Sigmoid colon (tissue), 4 donors: ENCODE measurements around the gene COL1A1.

ENCODE experiments used
- EP300 ChIP-seq, 4 donors: sonication (generic); formaldehyde crosslinking; IDR thresholded peaks; one replicate each; pipeline ENCODE4 v1.6.1; 2017; ENCODE audit warnings: antibody characterized with exemption in 4 of 4
- POLR2A ChIP-seq, 2 donors: fragments of 450-650 bp; IDR thresholded peaks; one replicate each; pipeline ENCODE4 v1.6.1; 2016; ENCODE audit warnings: antibody characterized with exemption in 2 of 2, mild to moderate bottlenecking in 2 of 2, moderate library complexity in 2 of 2
- POLR2AphosphoS5 ChIP-seq, 4 donors: sonication (generic); formaldehyde crosslinking; IDR thresholded peaks; one replicate each; pipeline ENCODE4 v1.6.1; 2017; ENCODE audit warnings: antibody characterized with exemption in 4 of 4
- TF ChIP-seq, protein P1 (sequence below), 4 experiments: fragments of 450-650 bp in 3 of 4; fragments of 200-600 bp in 1 of 4; IDR thresholded peaks; one replicate each; pipeline ENCODE4 v1.5.1; 2016 to 2019; ENCODE audit warnings: antibody characterized with exemption in 4 of 4, mild to moderate bottlenecking in 3 of 4, moderate library complexity in 2 of 4

DNA sequence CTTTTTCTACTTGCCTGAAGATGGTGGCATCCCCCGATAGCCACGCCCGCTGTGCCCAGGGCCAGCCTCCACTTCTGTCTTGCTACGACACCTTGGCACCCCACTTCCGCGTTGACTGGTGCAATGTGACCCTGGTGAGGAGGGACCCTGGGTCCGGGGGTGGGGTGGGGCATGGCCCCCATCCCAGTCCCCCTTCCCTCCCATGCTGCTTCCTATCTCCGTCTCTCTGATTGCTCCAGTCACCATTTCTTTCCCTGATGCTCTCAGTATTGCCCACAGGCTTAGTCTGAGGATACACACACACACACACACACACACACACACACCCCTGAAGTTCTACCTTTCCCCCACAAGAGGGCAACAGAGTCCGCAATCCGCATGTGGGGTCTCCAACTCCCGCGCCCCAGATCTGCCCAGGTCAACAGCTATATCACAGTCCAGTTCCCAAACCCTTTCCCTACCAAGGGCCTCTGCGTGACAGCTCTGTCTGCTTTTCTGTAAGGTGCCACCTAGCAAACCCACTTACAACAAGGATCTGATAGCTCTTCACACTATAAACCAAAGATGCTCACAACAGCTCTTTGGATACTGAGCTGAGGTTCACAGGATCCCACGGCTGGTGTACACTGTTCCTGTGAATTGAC lies 32.2 kb downstream of the COL1A1 start:
- TF ChIP-seq, protein P1, sequence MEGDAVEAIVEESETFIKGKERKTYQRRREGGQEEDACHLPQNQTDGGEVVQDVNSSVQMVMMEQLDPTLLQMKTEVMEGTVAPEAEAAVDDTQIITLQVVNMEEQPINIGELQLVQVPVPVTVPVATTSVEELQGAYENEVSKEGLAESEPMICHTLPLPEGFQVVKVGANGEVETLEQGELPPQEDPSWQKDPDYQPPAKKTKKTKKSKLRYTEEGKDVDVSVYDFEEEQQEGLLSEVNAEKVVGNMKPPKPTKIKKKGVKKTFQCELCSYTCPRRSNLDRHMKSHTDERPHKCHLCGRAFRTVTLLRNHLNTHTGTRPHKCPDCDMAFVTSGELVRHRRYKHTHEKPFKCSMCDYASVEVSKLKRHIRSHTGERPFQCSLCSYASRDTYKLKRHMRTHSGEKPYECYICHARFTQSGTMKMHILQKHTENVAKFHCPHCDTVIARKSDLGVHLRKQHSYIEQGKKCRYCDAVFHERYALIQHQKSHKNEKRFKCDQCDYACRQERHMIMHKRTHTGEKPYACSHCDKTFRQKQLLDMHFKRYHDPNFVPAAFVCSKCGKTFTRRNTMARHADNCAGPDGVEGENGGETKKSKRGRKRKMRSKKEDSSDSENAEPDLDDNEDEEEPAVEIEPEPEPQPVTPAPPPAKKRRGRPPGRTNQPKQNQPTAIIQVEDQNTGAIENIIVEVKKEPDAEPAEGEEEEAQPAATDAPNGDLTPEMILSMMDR (IDR thresholded peaks at IDR 0.05): peak; percentile 78 to 100 (median 98)
- TF ChIP-seq POLR2AphosphoS5 (IDR thresholded peaks at IDR 0.05) (no peak), EP300 (IDR thresholded peaks at IDR 0.05) (no peak), POLR2A (IDR thresholded peaks at IDR 0.05) (no peak)
